A549 treated with CORT108297 at 1 μM for 4 hours (cell line): ENCODE results near the gene COCH. TPM values are rescaled to one million over a fixed set of nuclear protein-coding genes. Genes with fewer than 3 reads are reported as not detected.

ENCODE experiments used
- total RNA-seq: library from RNA; stranded (reverse); fragments of 200-300 nt; extraction: Qiagen RNA extraction; gene quantifications from 5 replicates; pipeline ENCODE4 v1.2.3, GENCODE V29; 2022

The COCH gene
- total RNA-seq = 21.4 to 26.9 TPM (median 24.2 TPM) in 5 replicates

GRCh38 chr14:30874120-30874998, at the start of gene COCH:
Gene COCH (plus strand): TSS chr14:30874559. CDS start chr14:30874939, 380 bp downstream.

Other genes starting within 250 kb of the COCH start
- gene AP4S1, start 151.1 kb downstream of the COCH start, total RNA-seq = 8.7 to 10.5 TPM (median 9.2 TPM) in 5 replicates
- 12.9 to 17.7 TPM (median 15.8 TPM) in 5 replicates for gene STRN3, start 151.8 kb downstream of the COCH start, total RNA-seq